Mesendoderm (in vitro differentiated cells): ENCODE measurements around the gene PFKFB4.
"Not testable (repeated sequence)": the region's sequence is repeated elsewhere in the genome, so short reads cannot be mapped to it uniquely, and the experiment has no call there.

Experiments
- DNase-seq: peaks from one replicate; pipeline ENCODE4 v3.0.0; 2013
- H2AK5ac ChIP-seq: 2 replicates; pipeline ENCODE4 v1.6.1; 2013; ENCODE audit warnings: low read length, inconsistent platforms
- H2BK120ac ChIP-seq: 2 replicates; pipeline ENCODE4 v1.6.1; 2013; ENCODE audit warnings: low read depth, mild to moderate bottlenecking, low read length, moderate library complexity, mixed read lengths
- H2BK15ac ChIP-seq: replicated peaks from 2 replicates; pipeline ENCODE4 v1.6.1; 2013; ENCODE audit warnings: low read depth, mild to moderate bottlenecking, moderate library complexity
- H2BK5ac ChIP-seq: 2 replicates; pipeline ENCODE4 v1.6.1; 2013; ENCODE audit warnings: low read length, inconsistent platforms
- H3K18ac ChIP-seq: 2 replicates; pipeline ENCODE4 v1.6.1; 2013; ENCODE audit warnings: mild to moderate bottlenecking, low read length, mixed read lengths
- H3K23ac ChIP-seq: one replicate; pipeline ENCODE4 v1.6.1; 2013; ENCODE audit warnings: low read length
- H3K27ac ChIP-seq: 2 replicates; pipeline ENCODE4 v1.5.1; 2013; ENCODE audit warnings: low read depth, mild to moderate bottlenecking, inconsistent platforms, low read length, moderate library complexity
- H3K27me3 ChIP-seq: 2 replicates; pipeline ENCODE4 v1.6.1; 2013; ENCODE audit warnings: low read length, control low read depth, mild to moderate bottlenecking, inconsistent platforms; ENCODE audit not compliant: insufficient read depth, poor library complexity
- H3K36me3 ChIP-seq: 2 replicates; pipeline ENCODE4 v1.6.1; 2013; ENCODE audit warnings: low read length, inconsistent platforms; ENCODE audit not compliant: control insufficient read depth, insufficient read depth
- H3K4ac ChIP-seq: one replicate; pipeline ENCODE4 v1.6.1; 2013; ENCODE audit warnings: low read depth, mild to moderate bottlenecking, low read length, moderate library complexity
- H3K4me1 ChIP-seq: 2 replicates; pipeline ENCODE4 v1.6.1; 2013; ENCODE audit warnings: low read depth, low read length, inconsistent platforms; ENCODE audit not compliant: control insufficient read depth
- H3K4me2 ChIP-seq: 2 replicates; pipeline ENCODE4 v1.6.1; 2013; ENCODE audit warnings: low read length
- H3K4me3 ChIP-seq: 2 replicates; pipeline ENCODE4 v1.5.1; 2013; ENCODE audit warnings: mild to moderate bottlenecking, low read length
- H3K56ac ChIP-seq: one replicate; pipeline ENCODE4 v1.6.1; 2013; ENCODE audit warnings: low read length
- H3K79me1 ChIP-seq: 2 replicates; pipeline ENCODE4 v1.6.1; 2013; ENCODE audit warnings: low read length, inconsistent platforms
- H3K79me2 ChIP-seq: 2 replicates; pipeline ENCODE4 v1.6.1; 2013; ENCODE audit warnings: mild to moderate bottlenecking, low read length; ENCODE audit not compliant: control insufficient read depth, insufficient read depth
- H3K9ac ChIP-seq: 2 replicates; pipeline ENCODE4 v1.6.1; 2013; ENCODE audit warnings: low read length, inconsistent platforms
- H4K5ac ChIP-seq: one replicate; pipeline ENCODE4 v1.6.1; 2013; ENCODE audit warnings: low read length
- H4K8ac ChIP-seq: one replicate; pipeline ENCODE4 v1.6.1; 2013; ENCODE audit warnings: low read depth, mild to moderate bottlenecking, control low read depth, low read length, moderate library complexity
- WGBS: extraction: QIAGEN DNeasy Blood & Tissue Kit; methylation state at CpG from one replicate; pipeline ENCODE4 v1.1.7; 2013; ENCODE audit warnings: low lambda C conversion rate, missing lambda C conversion rate; ENCODE audit not compliant: insufficient coverage; ENCODE audit errors: extremely low coverage; 5-methylcytosine and 5-hydroxymethylcytosine counted together

PFKFB4 gene

DNA sequence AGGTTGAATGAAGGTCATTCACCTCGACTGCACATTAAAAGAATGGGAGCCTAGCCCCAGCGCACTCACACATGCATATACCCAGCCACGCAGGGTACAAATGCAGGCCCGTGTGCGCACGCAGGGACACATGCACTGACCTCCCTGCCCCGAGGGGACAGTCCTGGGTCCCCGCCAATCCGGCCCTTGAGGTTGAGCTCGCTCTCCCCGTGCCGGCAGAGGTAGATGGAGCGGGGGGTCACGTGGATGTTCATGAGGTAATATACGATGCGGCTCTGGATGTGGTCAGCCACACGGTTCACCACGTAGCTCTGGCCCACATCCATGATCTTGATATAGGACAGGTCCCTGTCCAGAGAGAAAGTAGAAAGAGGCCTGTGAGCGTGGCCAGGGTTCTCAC is 20.5 kb downstream of the PFKFB4 start:
- no CpG with 5 or more reads among the region's 19 CpGs for WGBS
- no peak overlapping the region for H2AK5ac ChIP-seq

DNA sequence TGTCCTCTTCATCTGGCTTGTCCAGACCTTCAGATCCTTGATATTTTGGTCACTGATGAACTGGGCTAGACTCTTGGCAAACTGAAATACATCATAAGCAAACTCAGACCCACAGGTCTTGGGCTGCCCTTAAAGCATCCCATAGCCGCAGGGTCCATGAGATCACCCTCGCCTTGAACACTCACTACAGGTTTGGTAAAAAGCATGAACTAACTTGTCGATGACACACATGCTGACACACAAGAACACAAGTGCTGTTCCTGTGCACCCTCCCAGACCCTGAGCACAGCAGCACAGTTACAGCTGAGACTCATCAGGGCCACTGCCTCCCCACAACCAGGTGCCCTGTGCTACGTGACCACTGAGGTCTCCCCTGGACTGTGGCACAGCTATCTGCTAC is 21.0 kb downstream of the PFKFB4 start:
- no peaks in the 10 kb centered on the region for H3K79me2 ChIP-seq
- no peaks in the 10 kb centered on the region for H3K79me1 ChIP-seq
- peaks cover 2% of the 10 kb centered on the region for H3K36me3 ChIP-seq
- no peaks in the 10 kb centered on the region for H3K4me1 ChIP-seq
- H2BK5ac ChIP-seq: no peak overlapping the region
- H2BK15ac ChIP-seq: no peak overlapping the region
- no peak for DNase-seq
- H2AK5ac ChIP-seq: no peak overlapping the region
- no peak overlapping the region for H3K18ac ChIP-seq
- no peak overlapping the region for H3K56ac ChIP-seq
- no peak overlapping the region for H3K4me2 ChIP-seq
- no peak overlapping the region for H3K27ac ChIP-seq
- no peak overlapping the region for H4K8ac ChIP-seq
- no peak overlapping the region for H3K4me3 ChIP-seq
- no peak overlapping the region for H2BK120ac ChIP-seq
- H3K9ac ChIP-seq: no peak overlapping the region
- WGBS: no CpG with 5 or more reads among the region's 4 CpGs
- no peak overlapping the region for H3K23ac ChIP-seq
- H3K4ac ChIP-seq: no peak overlapping the region
- no peak overlapping the region for H4K5ac ChIP-seq
- no peaks in the 10 kb centered on the region for H3K27me3 ChIP-seq

More for the DNA sequence above, 20.5 kb downstream of the PFKFB4 start:
- Histone ChIP-seq H4K5ac (no peak overlapping the region), H3K4me3 (no peak overlapping the region), H3K79me1 (no peaks in the 10 kb centered on the region), H3K4me2 (no peak overlapping the region), H3K56ac (no peak overlapping the region), H3K23ac (no peak overlapping the region), H4K8ac (no peak overlapping the region), H3K27ac (no peak overlapping the region), H3K36me3 (peaks cover 2% of the 10 kb centered on the region), H3K79me2 (no peaks in the 10 kb centered on the region), H3K18ac (no peak overlapping the region), H3K9ac (no peak overlapping the region), H3K4me1 (no peaks in the 10 kb centered on the region), H3K4ac (no peak overlapping the region), H2BK15ac (no peak overlapping the region), H3K27me3 (no peaks in the 10 kb centered on the region), H2BK5ac (no peak overlapping the region), H2BK120ac (no peak overlapping the region)
- DNase-seq: no peak

DNA sequence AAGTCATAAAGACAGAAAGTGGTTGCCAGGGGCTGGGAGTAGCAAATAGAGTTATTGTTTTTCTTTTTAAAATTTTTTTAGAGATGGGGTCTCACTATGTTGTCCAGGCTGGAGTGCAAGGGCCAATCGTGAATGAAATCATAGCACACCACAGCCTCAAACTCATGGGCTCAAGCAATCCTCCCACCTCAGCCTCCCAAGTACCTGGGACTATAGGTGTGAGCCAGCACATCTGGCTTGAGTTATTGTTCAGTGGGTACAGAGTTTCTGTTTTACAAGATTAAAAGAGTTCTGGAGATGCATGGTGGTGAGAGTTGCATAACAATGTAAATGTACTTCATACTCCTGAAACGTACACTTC is 23.6 kb downstream of the PFKFB4 start:
- H3K4me2 ChIP-seq: no peak overlapping the region
- no peak overlapping the region for H3K27ac ChIP-seq
- H3K23ac ChIP-seq: no peak overlapping the region
- H3K4me3 ChIP-seq: no peak overlapping the region
- no peak overlapping the region for H3K18ac ChIP-seq
- no peak overlapping the region for H3K4ac ChIP-seq
- H3K9ac ChIP-seq: no peak overlapping the region
- no peaks in the 10 kb centered on the region for H3K4me1 ChIP-seq
- no peak overlapping the region for H2BK5ac ChIP-seq
- H3K27me3 ChIP-seq: no peaks in the 10 kb centered on the region
- H2BK120ac ChIP-seq: no peak overlapping the region
- no peaks in the 10 kb centered on the region for H3K79me2 ChIP-seq
- H2AK5ac ChIP-seq: no peak overlapping the region
- no peak overlapping the region for H3K56ac ChIP-seq
- H3K36me3 ChIP-seq: no peaks in the 10 kb centered on the region
- no peak for DNase-seq
- no peaks in the 10 kb centered on the region for H3K79me1 ChIP-seq
- H2BK15ac ChIP-seq: no peak overlapping the region
- WGBS: no CpG with 5 or more reads among the region's 2 CpGs
- H4K5ac ChIP-seq: no peak overlapping the region
- no peak overlapping the region for H4K8ac ChIP-seq

- Histone ChIP-seq H3K79me1 (no peaks in the 10 kb centered on the region), H3K27ac (no peak overlapping the region), H2BK15ac (no peak overlapping the region), H4K8ac (no peak overlapping the region), H2AK5ac (no peak overlapping the region), H3K4me2 (no peak overlapping the region), H3K56ac (no peak overlapping the region), H3K36me3 (no peaks in the 10 kb centered on the region), H2BK120ac (no peak overlapping the region), H2BK5ac (no peak overlapping the region), H3K18ac (no peak overlapping the region), H3K23ac (no peak overlapping the region), H3K4me3 (no peak overlapping the region), H3K4me1 (no peaks in the 10 kb centered on the region), H4K5ac (no peak overlapping the region), H3K9ac (no peak overlapping the region), H3K27me3 (no peaks in the 10 kb centered on the region), H3K4ac (no peak overlapping the region), H3K79me2 (no peaks in the 10 kb centered on the region)
- WGBS: no CpG with 5 or more reads among the region's 6 CpGs
- no peak for DNase-seq
Measured at GRCh38 chr3:48532271-48532976, 24.2 kb downstream of the PFKFB4 start.

DNA sequence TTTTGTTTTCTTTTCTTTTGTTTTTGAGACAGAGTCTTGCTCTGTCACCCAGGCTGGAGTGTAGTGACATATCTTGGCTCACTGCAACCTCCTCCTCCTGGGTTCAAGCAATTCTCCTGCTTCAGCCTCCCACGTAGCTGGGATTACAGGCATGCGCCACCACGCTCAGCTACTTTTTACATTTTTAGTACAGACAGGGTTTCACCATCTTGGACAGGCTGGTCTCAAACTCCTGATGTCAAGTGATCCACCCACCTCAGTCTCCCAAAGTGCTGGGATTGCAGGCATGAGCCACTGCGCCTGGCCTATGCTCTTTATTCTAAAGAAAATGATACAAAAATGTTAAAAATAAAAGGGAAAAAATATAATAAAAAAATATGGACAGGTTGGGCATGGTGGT is 25.9 kb downstream of the PFKFB4 start:
- H3K18ac ChIP-seq, H3K4ac ChIP-seq, H3K79me1 ChIP-seq, H3K56ac ChIP-seq, H3K4me3 ChIP-seq, H3K4me2 ChIP-seq, H2BK5ac ChIP-seq, DNase-seq, H3K27me3 ChIP-seq, H2BK15ac ChIP-seq, H2BK120ac ChIP-seq, H3K4me1 ChIP-seq, H3K23ac ChIP-seq, H2AK5ac ChIP-seq, H3K79me2 ChIP-seq, H3K27ac ChIP-seq, H3K9ac ChIP-seq, H3K36me3 ChIP-seq, H4K8ac ChIP-seq, H4K5ac ChIP-seq: not testable (repeated sequence)
- WGBS: no CpG with 5 or more reads among the region's 4 CpGs

- Histone ChIP-seq H2BK15ac (no peak overlapping the region), H4K8ac (no peak overlapping the region), H3K56ac (no peak overlapping the region), H3K18ac (no peak overlapping the region), H3K4me2 (no peak overlapping the region), H3K27ac (no peak overlapping the region), H3K27me3 (no peaks in the 10 kb centered on the region), H2BK120ac (no peak overlapping the region), H3K79me2 (no peaks in the 10 kb centered on the region), H3K9ac (no peak overlapping the region), H3K79me1 (no peaks in the 10 kb centered on the region), H4K5ac (no peak overlapping the region), H3K4ac (no peak overlapping the region), H2BK5ac (no peak overlapping the region), H3K36me3 (peaks cover 1% of the 10 kb centered on the region), H2AK5ac (no peak overlapping the region), H3K23ac (no peak overlapping the region), H3K4me1 (no peaks in the 10 kb centered on the region), H3K4me3 (no peak overlapping the region)
- no peak for DNase-seq
- no CpG with 5 or more reads among the region's 3 CpGs for WGBS
Measured at GRCh38 chr3:48528754-48529153, 27.8 kb downstream of the PFKFB4 start.
